Body of pancreas (tissue), 4 donors: Measurements from ENCODE around the gene PARP16. TPM values are rescaled to one million over a fixed set of nuclear protein-coding genes. Genes with fewer than 3 reads are reported as not detected.
A peak's percentile ranks its signal among the peaks of the same experiment; 100 is the strongest.
"Not testable (repeated sequence)": the region's sequence is repeated elsewhere in the genome, so short reads cannot be mapped to it uniquely, and the experiment has no call there.

ENCODE experiments used
- ATAC-seq: fragments of 150-250 bp; one replicate; pipeline ENCODE4 v1.9.1; 2016
- DNase-seq, 4 donors: peaks; one replicate each; pipeline ENCODE4 v3.0.0-alpha.2; 2019
- H3K27ac ChIP-seq, 4 donors: fragments of 200-600 bp; sonication (generic); 1 replicate in 3 of 4; 2 replicates in 1 of 4; pipeline versions ENCODE4 v1.5.1 to v1.6.1; 2016 to 2019; ENCODE audit warnings: mild to moderate bottlenecking in 1 of 4, mixed read lengths in 1 of 4, moderate library complexity in 1 of 4
- H3K27me3 ChIP-seq, 2 donors: fragments of 200-600 bp; sonication (generic); one replicate each; pipeline ENCODE4 v1.6.0; 2016; ENCODE audit warnings: mild to moderate bottlenecking in 1 of 2
- H3K36me3 ChIP-seq, 2 donors: fragments of 200-600 bp; sonication (generic); replicated peaks in 1 of 2; 2 replicates each; pipeline ENCODE4 v1.5.1; 2016; ENCODE audit warnings: low read depth in 2 of 2; ENCODE audit not compliant: insufficient read depth in 1 of 2
- H3K4me1 ChIP-seq: fragments of 200-600 bp; sonication (generic); one replicate; pipeline ENCODE4 v1.6.0; 2016
- H3K4me3 ChIP-seq, 2 donors: fragments of 200-600 bp; sonication (generic); 1 replicate in 1 of 2; 2 replicates in 1 of 2; pipeline ENCODE4 v1.5.1; 2016 to 2019
- H3K9me3 ChIP-seq, 3 donors: fragments of 200-600 bp; sonication (generic); 1 replicate in 2 of 3; 2 replicates in 1 of 3; pipeline ENCODE4 v1.5.1; 2016
- CTCF ChIP-seq, 7 experiments: fragments of 450-650 bp in 4 of 7; fragments of 200-600 bp in 3 of 7; sonication (generic) in 3 of 7; IDR thresholded peaks; one replicate each; pipeline ENCODE4 v1.5.1; 2016 to 2019; ENCODE audit warnings: antibody characterized with exemption in 7 of 7
- POLR2A ChIP-seq, 3 donors: fragments of 450-650 bp; IDR thresholded peaks; one replicate each; pipeline ENCODE4 v1.6.1; 2016; ENCODE audit warnings: antibody characterized with exemption in 3 of 3, mild to moderate bottlenecking in 2 of 3
- WGBS, 2 donors: methylation state at CpG; one replicate each; pipeline ENCODE4 v1.1.5; 2017; 5-methylcytosine and 5-hydroxymethylcytosine counted together
- intact Hi-C: fragments of 100-400 bp; cut with DNase I; formaldehyde crosslinking; loops from one replicate; pipeline ENCODE4 v1.15.1; 2023
- total RNA-seq, 2 donors: library from RNA; depleted of rRNA; stranded (reverse); fragments of >200 nt; gene quantifications; one replicate each; pipeline ENCODE4 v1.1.0, GENCODE V29; 2016

PARP16 gene
- total RNA-seq, 2 donors from 2014 or later, result 5.2 to 17.5 TPM

- not testable (repeated sequence) for H3K4me3 ChIP-seq, H3K4me1 ChIP-seq, H3K9me3 ChIP-seq, H3K27ac ChIP-seq, H3K36me3 ChIP-seq, H3K27me3 ChIP-seq
- peak; percentile 87 for ATAC-seq
- peak; percentile 25 to 73 (median 63) for TF ChIP-seq CTCF (IDR thresholded peaks at IDR 0.05)
- 46 to 53% methylated on average over 15 of the region's 15 CpGs for WGBS, 2 donors
- intact Hi-C loops, result loop anchor here (10.0 kb wide), 1 partner anchor 216 kb away; no protein-coding TSS in a partner anchor
- peak; percentile 55 to 73 (median 70) for DNase-seq
Observed at GRCh38 chr15:65270811-65271545, 15.7 kb downstream of the PARP16 start.

DNA sequence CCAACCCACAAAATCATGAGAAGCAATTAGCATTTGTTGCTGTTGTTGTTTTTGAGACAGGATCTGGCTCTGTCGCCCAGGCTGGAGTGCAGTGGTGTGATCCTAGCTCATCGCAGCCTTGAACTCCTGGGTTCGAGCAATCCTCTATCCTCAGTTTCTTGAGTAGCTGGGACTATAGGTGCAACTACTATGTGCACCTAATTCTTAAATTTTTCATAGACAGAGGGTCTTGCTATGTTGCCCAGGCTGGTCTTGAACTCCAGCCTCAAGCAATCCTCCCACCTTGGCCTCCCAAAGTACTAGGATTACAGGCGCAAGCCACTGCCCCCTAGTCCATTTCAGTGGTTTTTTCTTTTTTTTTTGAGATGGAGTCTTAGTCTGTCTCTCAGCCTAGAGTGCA lies 18.3 kb downstream of the PARP16 start:
- H3K4me1 ChIP-seq, result peaks cover 4% of the 10 kb centered on the region
- 94 to 95% methylated on average over 3 to 4 of the region's 4 CpGs for WGBS, 2 donors
- H3K9me3 ChIP-seq, result no peaks in the 10 kb centered on the region
- intact Hi-C loops, result no loop called here
- no peaks in the 10 kb centered on the region for H3K27me3 ChIP-seq
- H3K36me3 ChIP-seq, result no peaks in the 10 kb centered on the region
- DNase-seq (no peak), ATAC-seq (no peak)
- TF ChIP-seq CTCF (IDR thresholded peaks at IDR 0.05) (no peak), POLR2A (IDR thresholded peaks at IDR 0.05) (no peak)
- no peak overlapping the region for H3K4me3 ChIP-seq
- no peak overlapping the region for H3K27ac ChIP-seq

- Histone ChIP-seq H3K27me3 (no peaks in the 10 kb centered on the region), H3K9me3 (no peaks in the 10 kb centered on the region), H3K4me3 (no peak overlapping the region), H3K4me1 (peaks cover 4% of the 10 kb centered on the region), H3K36me3 (no peaks in the 10 kb centered on the region), H3K27ac (no peak overlapping the region)
- intact Hi-C loops, result no loop called here
- 86 to 93% methylated on average over 5 of the region's 5 CpGs for WGBS, 2 donors
- ATAC-seq (no peak), DNase-seq (no peak)
- TF ChIP-seq POLR2A (IDR thresholded peaks at IDR 0.05) (no peak), CTCF (IDR thresholded peaks at IDR 0.05) (no peak)
Observed at GRCh38 chr15:65266469-65266868, 20.2 kb downstream of the PARP16 start.

DNA sequence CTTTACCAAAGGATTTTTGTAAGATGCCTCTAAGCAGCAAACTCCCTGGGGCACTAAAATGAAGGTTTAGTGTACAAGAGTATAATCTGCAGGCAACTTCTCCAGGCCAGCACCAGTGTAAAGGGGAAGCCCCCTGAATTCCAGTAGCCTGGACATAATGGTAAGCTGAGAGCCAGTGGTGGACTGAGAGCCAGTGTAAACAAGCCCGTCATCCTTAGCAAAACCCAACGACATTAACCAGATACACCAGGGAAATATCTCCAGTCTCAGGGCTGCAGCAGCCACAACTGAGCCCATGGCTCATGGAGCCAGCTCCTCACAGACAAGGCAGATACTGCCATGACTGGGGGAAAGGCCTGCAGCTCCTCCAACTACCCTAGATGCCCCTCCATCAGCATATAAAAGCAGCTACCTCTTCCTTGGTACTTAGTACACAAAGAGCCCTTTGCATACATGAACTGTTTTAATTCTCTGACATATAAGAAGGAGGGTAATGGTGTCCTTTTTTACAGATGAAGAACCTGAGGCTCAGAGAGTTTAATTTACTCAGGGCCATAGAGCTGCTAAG lies 21.7 kb downstream of the PARP16 start:
- H3K4me1 ChIP-seq, result no peaks in the 10 kb centered on the region
- TF ChIP-seq POLR2A (IDR thresholded peaks at IDR 0.05) (no peak), CTCF (IDR thresholded peaks at IDR 0.05) (no peak)
- no peaks in the 10 kb centered on the region for H3K9me3 ChIP-seq
- H3K27ac ChIP-seq, result no peak overlapping the region
- no peaks in the 10 kb centered on the region for H3K36me3 ChIP-seq
- no peaks in the 10 kb centered on the region for H3K27me3 ChIP-seq
- H3K4me3 ChIP-seq, result no peak overlapping the region
- 57 to 69% methylated on average over 2 of the region's 2 CpGs for WGBS, 2 donors
- intact Hi-C loops, result no loop called here
- DNase-seq, result peak in 1 of 4 donors; percentile 13
- no peak for ATAC-seq

- H3K4me3 ChIP-seq, result no peak overlapping the region
- intact Hi-C loops, result no loop called here
- peaks cover 0 to 3% of the 10 kb centered on the region in 2 donors for H3K36me3 ChIP-seq
- no peak for TF ChIP-seq POLR2A (IDR thresholded peaks at IDR 0.05)
- no peak for TF ChIP-seq CTCF (IDR thresholded peaks at IDR 0.05)
- H3K27ac ChIP-seq, result no peak overlapping the region
- no peaks in the 10 kb centered on the region for H3K4me1 ChIP-seq
- ATAC-seq (no peak), DNase-seq (no peak)
- H3K27me3 ChIP-seq, result no peaks in the 10 kb centered on the region
- H3K9me3 ChIP-seq, result no peaks in the 10 kb centered on the region
- WGBS, 2 donors, result 80 to 93% methylated on average over 4 of the region's 4 CpGs
Observed at GRCh38 chr15:65263313-65263712, 23.4 kb downstream of the PARP16 start.
